Immature natural killer cell (primary cell): ENCODE measurements around the gene TNFSF12. TPM values are rescaled to one million over a fixed set of nuclear protein-coding genes. Genes with fewer than 3 reads are reported as not detected.

Experiments
- DNase-seq, 3 donors: peaks; one replicate each; pipeline ENCODE4 v3.0.0; 2022; ENCODE audit warnings: mixed read lengths in 1 of 3
- H3K27ac Mint-ChIP-seq, 6 donors: one replicate each; pipeline ENCODE4 v1.8.0; 2020; ENCODE audit warnings: mixed read lengths in 6 of 6, mild to moderate bottlenecking in 5 of 6, inconsistent platforms in 4 of 6, moderate library complexity in 3 of 6
- H3K27me3 Mint-ChIP-seq, 3 donors: one replicate each; pipeline ENCODE4 v1.8.0; 2020 to 2021; ENCODE audit warnings: low read depth in 3 of 3, mild to moderate bottlenecking in 3 of 3, mixed read lengths in 3 of 3, moderate library complexity in 3 of 3, inconsistent platforms in 1 of 3
- H3K36me3 Mint-ChIP-seq, 3 donors: one replicate each; pipeline ENCODE4 v1.8.0; 2020; ENCODE audit warnings: mixed read lengths in 3 of 3, inconsistent platforms in 2 of 3, mild to moderate bottlenecking in 2 of 3
- H3K4me1 Mint-ChIP-seq, 2 donors: one replicate each; pipeline ENCODE4 v1.8.0; 2020; ENCODE audit warnings: inconsistent platforms in 2 of 2, mild to moderate bottlenecking in 2 of 2, mixed read lengths in 2 of 2, moderate library complexity in 1 of 2
- H3K4me3 Mint-ChIP-seq, 5 donors: one replicate each; pipeline ENCODE4 v1.8.0; 2020; ENCODE audit warnings: mild to moderate bottlenecking in 5 of 5, mixed read lengths in 5 of 5, inconsistent platforms in 3 of 5, moderate library complexity in 3 of 5
- H3K9me3 Mint-ChIP-seq, 6 donors: one replicate each; pipeline ENCODE4 v1.8.0; 2020; ENCODE audit warnings: mild to moderate bottlenecking in 6 of 6, mixed read lengths in 6 of 6, inconsistent platforms in 4 of 6, moderate library complexity in 3 of 6
- polyA plus RNA-seq, 3 donors: library from polyadenylated mRNA; unstranded; fragments of 300-500 nt; fragmentation: Illumina TruSeq; gene quantifications; one replicate each; pipeline ENCODE4 v1.2.3, GENCODE V29; 2021

TNFSF12 gene
- polyA plus RNA-seq: 10 to 100 TPM; 32.1 to 69.9 (median 32.7) TPM

- Mint-ChIP-seq H3K9me3 (no peaks in the 10 kb centered on the region), H3K4me3 (peak within 1 kb of the TSS; percentile 87 to 92 (median 89)), H3K4me1 (peaks cover 54 to 60% of the 10 kb centered on the region in 2 donors), H3K27me3 (peaks cover 0 to 8% (median 1%) of the 10 kb centered on the region in 3 donors), H3K27ac (peak within 1 kb of the TSS; percentile 90 to 93 (median 92)), H3K36me3 (peaks cover 4 to 9% (median 8%) of the 10 kb centered on the region in 3 donors)
- DNase-seq: peak; percentile 61 to 66 (median 64)
These were observed at the start of gene TNFSF12 for GRCh38 chr17:7548585-7549400. Gene TNFSF12, plus strand, starts transcription at chr17:7549058. Its CDS starts 96 bp downstream, at chr17:7549154.

GRCh38 chr17:7499161-7499560 is 49.7 kb upstream of the TNFSF12 start:
- Mint-ChIP-seq H3K4me1 (peaks cover 4 to 10% of the 10 kb centered on the region in 2 donors), H3K27ac (peak overlapping the region in 1 of 6 donors; percentile 86), H3K4me3 (peak overlapping the region in 1 of 5 donors; percentile 50), H3K36me3 (peaks cover 32 to 55% (median 42%) of the 10 kb centered on the region in 3 donors), H3K9me3 (no peaks in the 10 kb centered on the region), H3K27me3 (peaks cover 8 to 19% (median 11%) of the 10 kb centered on the region in 3 donors)
- no peak for DNase-seq

GRCh38 chr17:7501729-7502128 is 47.1 kb upstream of the TNFSF12 start:
- no peak for DNase-seq
- no peak overlapping the region for H3K4me3 Mint-ChIP-seq
- H3K27ac Mint-ChIP-seq: no peak overlapping the region
- no peaks in the 10 kb centered on the region for H3K9me3 Mint-ChIP-seq
- H3K36me3 Mint-ChIP-seq: peaks cover 32 to 58% (median 40%) of the 10 kb centered on the region in 3 donors
- H3K27me3 Mint-ChIP-seq: peaks cover 9 to 16% (median 11%) of the 10 kb centered on the region in 3 donors
- H3K4me1 Mint-ChIP-seq: peaks cover 0 to 2% of the 10 kb centered on the region in 2 donors

- H3K36me3 Mint-ChIP-seq: peaks cover 32 to 52% (median 35%) of the 10 kb centered on the region in 3 donors
- peaks cover 12 to 14% (median 12%) of the 10 kb centered on the region in 3 donors for H3K27me3 Mint-ChIP-seq
- no peak overlapping the region for H3K4me3 Mint-ChIP-seq
- no peak overlapping the region for H3K27ac Mint-ChIP-seq
- peaks cover 0 to 2% of the 10 kb centered on the region in 2 donors for H3K4me1 Mint-ChIP-seq
- H3K9me3 Mint-ChIP-seq: no peaks in the 10 kb centered on the region
- no peak for DNase-seq
These were observed 46.5 kb upstream of the TNFSF12 start for GRCh38 chr17:7502171-7502847.

- no peak overlapping the region for H3K27ac Mint-ChIP-seq
- H3K36me3 Mint-ChIP-seq: peaks cover 32 to 53% (median 36%) of the 10 kb centered on the region in 3 donors
- DNase-seq: no peak
- H3K9me3 Mint-ChIP-seq: no peaks in the 10 kb centered on the region
- H3K27me3 Mint-ChIP-seq: peaks cover 9 to 14% (median 12%) of the 10 kb centered on the region in 3 donors
- no peak overlapping the region for H3K4me3 Mint-ChIP-seq
- peaks cover 0 to 2% of the 10 kb centered on the region in 2 donors for H3K4me1 Mint-ChIP-seq
These were observed 45.9 kb upstream of the TNFSF12 start for GRCh38 chr17:7502987-7503386.

- H3K36me3 Mint-ChIP-seq: peaks cover 32 to 58% (median 37%) of the 10 kb centered on the region in 3 donors
- peaks cover 0 to 2% of the 10 kb centered on the region in 2 donors for H3K4me1 Mint-ChIP-seq
- no peak for DNase-seq
- no peaks in the 10 kb centered on the region for H3K9me3 Mint-ChIP-seq
- H3K27ac Mint-ChIP-seq: peak overlapping the region in 2 of 6 donors; percentile 29 to 32
- H3K4me3 Mint-ChIP-seq: no peak overlapping the region
- H3K27me3 Mint-ChIP-seq: peaks cover 9 to 14% (median 12%) of the 10 kb centered on the region in 3 donors
These were observed 45.3 kb upstream of the TNFSF12 start for GRCh38 chr17:7503521-7503920.

GRCh38 chr17:7508145-7508544 is 40.7 kb upstream of the TNFSF12 start:
- Mint-ChIP-seq H3K9me3 (no peaks in the 10 kb centered on the region), H3K27me3 (peaks cover 8 to 15% (median 14%) of the 10 kb centered on the region in 3 donors), H3K27ac (no peak overlapping the region), H3K4me1 (no peaks in the 10 kb centered on the region), H3K36me3 (peaks cover 30 to 54% (median 31%) of the 10 kb centered on the region in 3 donors), H3K4me3 (no peak overlapping the region)
- no peak for DNase-seq

GRCh38 chr17:7508846-7509245 is 40.0 kb upstream of the TNFSF12 start:
- Mint-ChIP-seq H3K4me3 (no peak overlapping the region), H3K36me3 (peaks cover 25 to 55% (median 27%) of the 10 kb centered on the region in 3 donors), H3K27me3 (peaks cover 8 to 14% (median 14%) of the 10 kb centered on the region in 3 donors), H3K4me1 (no peaks in the 10 kb centered on the region), H3K27ac (peak overlapping the region in 1 of 6 donors; percentile 16), H3K9me3 (no peaks in the 10 kb centered on the region)
- no peak for DNase-seq

- Mint-ChIP-seq H3K36me3 (peaks cover 22 to 54% (median 24%) of the 10 kb centered on the region in 3 donors), H3K27ac (no peak overlapping the region), H3K27me3 (peaks cover 8 to 14% (median 14%) of the 10 kb centered on the region in 3 donors), H3K4me3 (no peak overlapping the region), H3K9me3 (no peaks in the 10 kb centered on the region), H3K4me1 (no peaks in the 10 kb centered on the region)
- DNase-seq: no peak
These were observed 38.9 kb upstream of the TNFSF12 start for GRCh38 chr17:7509937-7510336.

GRCh38 chr17:7511108-7511507 is 37.8 kb upstream of the TNFSF12 start:
- Mint-ChIP-seq H3K36me3 (peaks cover 18 to 47% (median 21%) of the 10 kb centered on the region in 3 donors), H3K9me3 (no peaks in the 10 kb centered on the region), H3K4me3 (no peak overlapping the region), H3K27ac (peak overlapping the region in 2 of 6 donors; percentile 27 to 74), H3K4me1 (no peaks in the 10 kb centered on the region), H3K27me3 (peaks cover 8 to 15% (median 14%) of the 10 kb centered on the region in 3 donors)
- no peak for DNase-seq

- H3K9me3 Mint-ChIP-seq: no peaks in the 10 kb centered on the region
- H3K4me1 Mint-ChIP-seq: no peaks in the 10 kb centered on the region
- no peak for DNase-seq
- no peak overlapping the region for H3K4me3 Mint-ChIP-seq
- peaks cover 18 to 41% (median 21%) of the 10 kb centered on the region in 3 donors for H3K36me3 Mint-ChIP-seq
- peaks cover 5 to 12% (median 10%) of the 10 kb centered on the region in 3 donors for H3K27me3 Mint-ChIP-seq
- no peak overlapping the region for H3K27ac Mint-ChIP-seq
These were observed 36.8 kb upstream of the TNFSF12 start for GRCh38 chr17:7512105-7512504.

GRCh38 chr17:7512824-7513540 is 35.9 kb upstream of the TNFSF12 start:
- Mint-ChIP-seq H3K27ac (no peak overlapping the region), H3K27me3 (peaks cover 5 to 12% (median 10%) of the 10 kb centered on the region in 3 donors), H3K4me1 (no peaks in the 10 kb centered on the region), H3K36me3 (peaks cover 18 to 39% (median 20%) of the 10 kb centered on the region in 3 donors), H3K9me3 (no peaks in the 10 kb centered on the region), H3K4me3 (no peak overlapping the region)
- DNase-seq: no peak

- Mint-ChIP-seq H3K27me3 (peaks cover 5 to 12% (median 8%) of the 10 kb centered on the region in 3 donors), H3K27ac (no peak overlapping the region), H3K4me1 (no peaks in the 10 kb centered on the region), H3K9me3 (no peaks in the 10 kb centered on the region), H3K36me3 (peaks cover 15 to 29% (median 15%) of the 10 kb centered on the region in 3 donors), H3K4me3 (no peak overlapping the region)
- DNase-seq: no peak
These were observed 34.9 kb upstream of the TNFSF12 start for GRCh38 chr17:7513850-7514419.
